NCI-H2196 treated with DMSO at 0.1 percent for 48 hours (cell line): ENCODE results near the gene PDXK.
"Not testable (repeated sequence)": the region's sequence is repeated elsewhere in the genome, so short reads cannot be mapped to it uniquely, and the experiment has no call there.

Source experiments
- DNase-seq: peaks from one replicate; lab custom pipeline; 2025; ENCODE audit not compliant: unreplicated experiment; lab: John Stamatoyannopoulos, UW

The PDXK gene

DNA sequence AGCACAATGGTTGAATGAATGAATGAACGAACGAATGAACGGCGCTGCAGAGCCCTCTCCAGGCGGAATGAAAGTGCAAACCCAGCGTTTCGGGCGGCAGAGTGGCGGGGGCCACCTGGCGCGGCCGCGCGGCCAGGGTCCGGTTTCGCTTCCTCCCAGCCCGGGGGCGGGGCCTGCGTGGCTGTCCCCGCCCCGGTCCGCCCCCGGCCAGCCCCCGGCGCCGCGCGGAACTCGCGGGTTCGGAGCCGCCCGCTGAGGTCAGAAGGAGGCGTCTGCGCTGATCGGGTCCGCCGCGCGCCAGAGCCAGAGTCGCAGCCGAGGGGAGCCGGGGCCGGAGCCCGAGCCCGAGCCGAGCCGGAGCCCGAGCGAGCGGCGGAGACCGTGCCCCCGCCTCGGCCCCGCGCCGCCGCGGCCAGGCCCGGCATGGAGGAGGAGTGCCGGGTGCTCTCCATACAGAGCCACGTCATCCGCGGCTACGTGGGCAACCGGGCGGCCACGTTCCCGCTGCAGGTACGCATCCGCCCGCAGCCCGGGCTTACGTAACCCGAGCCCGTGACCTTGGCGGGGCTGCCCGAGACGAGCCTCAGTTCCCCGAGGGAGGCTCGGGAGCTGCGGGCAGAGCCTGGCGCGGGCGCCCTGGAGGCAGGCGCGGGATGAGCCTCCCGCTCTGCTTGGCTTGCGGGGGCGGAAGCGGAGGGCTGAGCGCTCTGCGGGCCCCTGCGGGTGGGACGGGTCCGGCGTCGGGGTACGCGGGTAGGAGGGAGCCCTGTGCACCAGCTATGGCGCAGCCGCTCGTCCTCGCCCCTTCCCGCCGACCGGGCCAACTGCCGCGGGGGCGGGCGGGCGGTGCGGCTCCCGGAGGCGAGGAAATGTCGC lies at the start of gene PDXK:
Gene PDXK, plus strand, starts transcription at position 258 of the 876 bp plus-strand sequence. Its CDS starts 166 bp downstream, at position 424.
- DNase-seq, result peak; percentile 86

DNA sequence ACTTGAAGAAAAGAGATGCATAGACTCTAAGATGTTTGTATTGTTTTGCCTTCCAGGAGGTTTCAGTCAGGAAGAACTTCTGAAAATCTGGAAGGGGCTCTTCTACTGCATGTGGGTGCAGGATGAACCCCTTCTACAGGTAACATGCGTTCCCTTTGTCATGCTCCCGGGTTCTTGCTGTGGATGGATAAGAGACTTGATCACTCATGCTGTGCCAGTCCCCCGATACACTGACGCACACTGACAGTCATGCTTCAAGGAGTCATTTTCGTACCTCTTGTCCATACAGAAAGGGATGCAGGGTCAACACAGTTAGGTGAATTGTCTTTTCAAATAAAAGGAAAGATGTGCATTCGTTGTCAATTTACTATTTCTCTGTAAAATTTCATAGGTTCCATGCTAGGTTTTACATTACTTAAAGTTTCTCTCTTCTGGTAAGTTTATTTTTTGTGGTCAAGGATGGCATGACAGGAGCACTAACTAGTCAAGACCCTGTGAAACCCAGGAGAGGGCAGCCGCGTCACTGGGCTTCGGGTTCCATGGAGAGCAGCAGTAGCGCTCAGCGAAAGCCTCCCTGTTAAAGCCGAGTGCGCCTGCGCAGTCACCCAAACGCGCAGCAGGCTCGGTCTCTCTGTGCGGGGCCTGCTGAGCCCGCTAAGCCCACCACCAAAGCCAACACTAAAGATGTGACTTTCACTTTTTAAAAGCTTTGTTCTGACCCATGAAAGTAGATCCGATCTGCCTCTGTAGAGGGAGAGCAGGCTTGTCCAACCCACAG lies 48.9 kb upstream of the PDXK start:
- DNase-seq, result no peak

DNA sequence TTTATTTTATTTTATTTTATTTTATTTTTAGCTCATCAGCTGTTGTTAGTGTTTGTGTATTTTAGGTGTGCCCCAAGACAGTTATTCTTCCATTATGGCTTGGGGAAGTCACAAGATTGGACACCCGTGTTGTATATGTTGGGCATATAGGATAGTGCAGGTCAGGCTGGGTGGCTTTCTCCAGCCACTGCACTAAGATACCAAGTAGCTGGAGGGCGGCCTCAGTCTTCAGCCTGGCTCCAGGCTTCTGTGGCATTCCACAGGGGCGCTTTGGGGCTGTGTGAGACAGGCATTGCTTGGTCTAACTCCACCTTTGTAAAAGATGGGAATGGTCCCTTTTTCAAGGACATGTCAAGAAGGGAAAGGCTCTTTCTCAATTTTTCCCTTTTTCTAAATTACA lies 43.1 kb upstream of the PDXK start:
- no peak for DNase-seq

DNA sequence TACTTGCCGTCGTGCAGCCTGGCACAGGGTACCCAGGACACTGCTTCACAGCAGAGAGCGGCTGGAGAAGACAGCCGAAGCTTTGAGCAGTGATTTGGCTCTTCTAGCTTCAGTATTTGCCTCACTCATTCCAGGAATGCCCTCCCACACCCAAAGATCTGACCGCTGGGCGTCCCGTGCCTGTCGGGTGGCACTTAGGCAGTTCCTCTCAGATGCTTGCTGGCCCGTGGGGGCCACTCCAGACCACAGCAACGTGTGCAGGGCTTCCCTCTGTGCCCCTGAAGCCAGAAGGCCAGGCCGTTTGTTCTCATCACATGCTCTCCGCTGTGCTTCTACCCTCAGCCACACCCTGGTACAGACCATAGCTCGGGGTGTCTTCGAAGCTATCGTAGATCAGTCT lies 42.5 kb upstream of the PDXK start:
- no peak for DNase-seq

DNA sequence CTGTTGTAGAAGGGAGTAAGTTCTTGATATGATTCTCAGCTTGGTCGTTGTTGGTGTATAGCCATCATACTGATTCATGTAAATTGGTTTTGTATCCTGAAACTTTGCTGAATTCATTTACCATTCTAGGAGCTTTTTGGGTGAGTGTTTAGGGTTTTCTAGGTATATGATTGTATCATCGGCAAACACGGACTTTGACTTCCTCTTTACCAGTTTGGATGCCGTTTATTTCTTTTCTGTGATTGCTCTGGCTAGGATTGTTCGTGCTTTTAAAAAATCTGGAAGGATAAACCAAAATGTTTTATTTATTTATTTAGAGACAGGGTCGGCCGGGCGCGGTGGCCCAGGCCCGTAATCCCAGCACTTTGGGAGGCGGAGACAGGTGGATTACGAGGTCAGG lies 39.0 kb upstream of the PDXK start:
- DNase-seq, result no peak

DNA sequence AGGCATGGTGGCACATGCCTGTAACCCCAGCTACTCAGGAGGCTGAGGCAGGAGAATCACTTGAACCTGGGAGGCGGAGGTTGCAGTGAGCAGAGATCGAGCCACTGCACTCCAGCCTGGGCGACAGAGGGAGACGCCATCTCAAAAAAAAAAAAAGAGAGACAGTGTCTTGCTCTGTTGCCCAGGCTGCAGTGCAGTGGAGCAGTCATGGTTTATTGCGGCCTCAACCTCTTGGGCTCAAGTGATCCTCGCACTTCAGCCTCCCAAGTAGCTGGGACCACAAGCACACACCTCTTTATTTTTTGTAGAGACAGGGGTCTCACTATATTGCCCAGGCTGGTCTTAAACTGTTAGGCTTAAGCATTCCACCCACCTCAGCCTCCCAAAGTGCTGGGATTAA lies 38.5 kb upstream of the PDXK start:
- DNase-seq, result not testable (repeated sequence)

DNA sequence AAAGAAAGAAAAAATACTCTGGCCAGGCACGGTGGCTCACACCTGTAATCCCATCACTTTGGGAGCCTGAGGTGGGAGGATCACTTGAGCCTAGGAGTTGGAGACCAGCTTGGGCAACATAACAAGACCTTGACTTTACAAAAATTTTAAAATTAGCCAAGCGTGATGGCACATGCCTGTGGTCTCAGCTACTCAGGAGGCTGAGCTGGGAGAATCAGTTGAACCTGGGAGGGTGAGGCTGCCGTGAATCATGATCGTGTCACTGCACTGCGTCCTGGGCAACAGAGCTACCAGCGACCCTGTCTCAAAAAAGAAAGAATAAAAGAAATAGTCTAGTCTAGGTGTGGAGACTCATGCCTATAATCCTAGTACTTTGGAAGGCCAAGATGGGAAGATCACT lies 37.3 kb upstream of the PDXK start:
- no peak for DNase-seq

DNA sequence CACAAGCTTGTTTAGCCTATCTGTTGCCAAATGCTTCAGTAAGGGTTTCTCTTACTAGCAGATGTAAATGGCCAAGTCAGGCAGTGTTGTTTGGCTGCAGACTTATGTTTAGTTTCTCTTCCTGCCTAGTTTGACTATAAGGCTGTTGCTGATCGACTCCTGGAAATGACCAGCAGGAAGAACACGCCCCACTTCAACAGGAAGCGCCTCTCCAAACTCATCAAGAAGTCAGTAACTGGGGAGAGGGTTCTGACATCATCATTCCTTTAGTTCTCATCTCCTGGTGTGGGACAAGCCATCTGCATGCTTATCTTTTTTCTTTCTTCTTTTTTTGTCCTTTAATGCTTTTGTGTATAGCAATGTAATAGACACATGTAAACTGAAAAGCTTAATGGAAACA lies 34.5 kb upstream of the PDXK start:
- DNase-seq, result no peak

DNA sequence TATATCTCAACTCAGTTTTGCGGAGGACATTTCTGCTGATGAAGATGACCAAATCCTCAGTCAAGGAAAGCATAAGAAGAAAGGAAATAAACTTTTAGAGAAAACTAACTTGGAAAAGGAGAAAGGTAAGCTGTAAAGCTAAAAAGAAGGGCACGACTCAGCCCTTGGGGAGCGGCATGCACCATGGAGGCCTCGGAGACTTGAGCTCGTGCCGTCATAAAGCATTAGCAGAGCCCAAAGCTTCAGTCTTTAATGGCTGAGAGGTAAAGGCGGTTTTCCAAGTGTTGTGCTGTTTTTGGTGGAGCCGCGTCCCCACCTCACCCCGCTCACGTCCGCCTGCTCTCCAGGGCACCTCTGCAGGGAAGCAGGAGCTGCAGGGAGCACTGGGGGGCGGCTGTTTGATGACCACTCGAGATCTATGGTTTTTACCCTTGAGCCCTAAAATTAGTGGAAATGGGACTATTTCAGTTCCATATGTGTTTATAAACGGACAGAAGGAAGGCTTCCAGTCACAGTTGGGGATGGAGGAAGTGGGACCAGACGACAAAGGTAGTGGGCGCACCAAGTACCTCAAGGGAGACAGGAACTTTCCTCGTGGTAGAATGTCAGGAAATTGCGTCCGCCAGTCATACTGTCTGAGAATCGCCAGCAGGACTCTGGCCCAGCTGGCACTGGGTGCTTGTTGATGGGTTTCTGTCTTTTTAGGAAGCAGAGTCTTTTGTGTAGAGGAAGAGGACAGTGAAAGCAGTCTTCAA lies 31.9 kb upstream of the PDXK start:
- DNase-seq, result no peak

DNA sequence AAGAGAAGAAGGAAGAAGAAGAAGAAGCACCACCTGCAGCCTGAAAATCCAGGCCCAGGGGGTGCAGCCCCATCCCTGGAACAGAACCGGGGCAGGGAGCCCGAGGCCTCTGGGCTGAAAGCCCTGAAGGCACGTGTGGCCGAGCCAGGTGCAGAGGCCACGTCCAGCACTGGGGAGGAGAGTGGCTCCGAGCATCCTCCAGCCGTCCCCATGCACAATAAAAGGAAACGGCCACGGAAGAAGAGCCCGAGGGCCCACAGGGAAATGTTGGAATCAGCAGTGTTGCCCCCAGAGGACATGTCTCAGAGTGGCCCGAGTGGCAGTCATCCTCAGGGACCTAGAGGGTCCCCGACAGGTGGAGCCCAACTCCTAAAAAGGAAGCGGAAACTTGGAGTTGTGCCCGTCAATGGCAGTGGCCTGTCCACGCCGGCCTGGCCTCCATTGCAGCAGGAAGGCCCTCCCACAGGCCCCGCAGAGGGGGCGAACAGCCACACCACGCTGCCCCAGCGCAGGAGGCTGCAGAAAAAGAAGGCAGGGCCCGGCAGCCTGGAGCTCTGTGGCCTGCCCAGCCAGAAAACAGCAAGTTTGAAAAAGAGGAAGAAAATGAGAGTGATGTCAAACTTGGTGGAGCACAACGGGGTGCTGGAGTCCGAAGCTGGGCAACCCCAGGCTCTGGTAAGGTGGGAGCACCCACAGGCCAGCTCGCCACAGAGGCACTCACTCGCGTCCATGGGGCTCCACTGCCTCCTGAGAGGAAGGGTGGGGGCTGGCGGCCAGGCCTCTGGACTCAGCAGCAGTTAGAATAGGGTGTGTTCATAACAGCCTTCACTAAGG lies 31.1 kb upstream of the PDXK start:
- no peak for DNase-seq

DNA sequence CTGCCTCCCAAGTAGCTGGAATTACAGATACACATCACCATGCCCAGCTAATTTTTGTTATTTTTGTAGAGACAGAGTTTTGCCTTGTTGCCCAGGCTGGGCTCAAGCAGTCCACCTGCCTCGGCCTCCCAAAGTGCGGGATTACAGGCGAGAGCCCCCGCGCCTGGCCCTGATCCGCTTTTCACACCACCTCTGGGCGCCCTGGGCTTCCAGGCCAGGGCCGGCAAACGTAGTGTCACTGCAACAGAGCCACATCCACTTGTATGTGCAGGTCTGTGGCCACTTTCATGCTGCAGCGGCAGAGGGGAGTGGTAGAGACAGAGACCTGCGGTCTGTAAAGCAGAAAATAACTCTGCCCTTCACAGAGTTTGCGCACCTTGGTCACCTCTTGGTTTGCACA lies 30.0 kb upstream of the PDXK start:
- no peak for DNase-seq

DNA sequence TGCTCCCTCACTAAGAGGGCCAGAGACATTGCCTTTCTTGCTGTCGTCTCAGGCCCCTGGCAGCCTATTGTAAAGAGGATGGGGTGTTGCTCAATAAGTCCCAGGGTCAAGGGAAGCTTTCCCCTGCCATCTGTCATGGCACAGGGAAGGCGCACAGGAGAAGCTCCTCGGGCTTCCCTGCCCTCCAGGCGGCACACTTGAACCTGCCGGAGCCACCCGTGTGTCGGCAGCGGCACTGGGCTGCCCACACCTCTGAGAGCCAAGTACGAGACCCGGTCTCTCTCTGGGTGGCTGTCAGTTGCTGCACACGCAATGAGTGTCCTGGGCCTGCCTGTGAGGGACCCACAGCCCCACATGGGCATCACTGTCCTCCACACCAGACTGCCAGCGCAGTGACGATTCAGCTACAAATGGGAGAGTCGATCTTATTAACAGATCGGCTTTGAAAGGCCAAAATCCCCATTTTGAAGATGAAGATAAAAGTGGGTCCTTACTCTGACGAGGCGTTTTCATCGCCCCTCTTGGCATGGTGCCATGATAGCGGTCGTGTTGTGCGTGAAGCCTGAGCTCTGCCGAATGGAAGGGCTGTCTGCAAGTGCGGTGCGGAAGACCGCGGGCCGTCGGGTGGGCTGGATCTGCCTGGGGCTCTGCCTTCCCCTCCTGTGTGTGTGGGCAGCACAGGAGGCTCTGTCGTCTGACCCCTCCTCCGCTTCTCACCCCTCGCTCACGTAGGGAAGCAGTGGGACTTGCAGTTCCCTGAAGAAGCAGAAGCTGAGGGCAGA lies 29.2 kb upstream of the PDXK start:
- DNase-seq, result no peak

DNA sequence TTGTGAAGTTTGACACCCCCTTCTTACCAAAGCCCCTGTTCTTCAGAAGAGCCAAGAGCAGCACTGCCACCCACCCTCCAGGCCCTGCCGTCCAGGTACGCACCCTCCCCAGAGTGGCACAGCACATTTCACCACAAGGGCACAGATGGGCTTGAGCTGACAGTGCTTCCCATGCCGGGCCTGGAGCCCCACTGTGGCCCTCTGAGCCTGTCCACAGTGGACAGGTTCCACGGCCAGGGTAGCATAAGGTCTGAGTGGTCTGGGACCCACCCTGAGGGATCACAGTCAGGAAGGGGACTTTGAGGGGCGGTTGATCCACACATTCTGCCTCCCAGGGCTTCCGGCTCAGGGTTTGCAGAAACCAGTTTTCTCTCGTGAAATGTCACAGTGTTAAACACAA lies 28.6 kb upstream of the PDXK start:
- DNase-seq, result no peak

DNA sequence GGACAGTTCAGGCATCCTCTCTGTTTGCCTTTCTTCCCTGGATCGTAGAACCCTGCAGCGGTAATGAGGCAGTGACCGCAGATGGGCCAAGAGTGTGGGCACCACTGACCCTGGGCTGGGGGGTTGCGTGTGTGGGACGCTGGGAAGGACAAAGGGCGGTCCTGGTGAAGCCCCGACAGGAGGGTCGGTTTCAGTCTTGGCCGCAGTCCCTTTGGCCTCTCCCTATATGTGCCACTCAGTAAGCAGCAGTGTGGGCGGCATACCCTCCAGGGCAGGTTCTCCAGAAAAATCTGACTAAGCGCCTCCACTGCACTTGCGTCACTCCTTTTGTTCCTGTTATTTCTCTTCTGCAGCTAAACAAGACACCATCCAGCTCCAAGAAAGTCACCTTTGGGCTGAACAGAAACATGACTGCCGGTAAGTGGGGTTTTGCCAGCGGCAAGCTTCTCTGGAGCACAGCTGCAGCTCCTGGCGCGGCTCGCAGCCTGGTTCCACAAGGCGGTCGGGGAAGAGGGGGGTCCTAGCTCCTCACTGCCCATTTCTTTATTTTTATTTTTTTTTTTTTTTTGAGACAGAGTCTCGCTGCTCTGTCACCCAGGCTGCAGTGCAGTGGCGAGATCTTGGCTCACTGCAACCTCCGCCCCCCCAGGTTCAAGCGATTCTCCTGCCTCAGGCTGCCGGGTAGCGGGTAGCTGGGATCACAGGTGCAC lies 27.7 kb upstream of the PDXK start:
- no peak for DNase-seq

DNA sequence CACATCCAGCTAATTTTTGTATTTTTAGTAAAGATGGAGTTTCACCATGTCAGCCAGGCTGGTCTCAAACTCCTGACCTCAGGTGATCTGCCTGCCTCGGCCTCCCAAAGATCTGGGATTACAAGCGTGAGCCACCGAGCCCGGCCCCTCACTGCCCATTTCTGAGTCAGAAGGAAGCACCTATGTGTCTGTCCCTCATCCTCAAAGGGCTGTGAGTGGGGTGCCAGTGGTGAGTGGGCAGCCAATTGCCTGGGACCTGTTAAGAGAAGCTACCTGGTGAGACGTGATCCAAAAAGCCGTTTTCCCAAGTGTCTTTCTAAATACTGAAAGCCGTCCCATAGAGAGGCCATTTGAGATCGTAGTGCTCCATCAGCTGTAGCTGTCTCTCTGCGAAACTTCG lies 27.1 kb upstream of the PDXK start:
- no peak for DNase-seq

DNA sequence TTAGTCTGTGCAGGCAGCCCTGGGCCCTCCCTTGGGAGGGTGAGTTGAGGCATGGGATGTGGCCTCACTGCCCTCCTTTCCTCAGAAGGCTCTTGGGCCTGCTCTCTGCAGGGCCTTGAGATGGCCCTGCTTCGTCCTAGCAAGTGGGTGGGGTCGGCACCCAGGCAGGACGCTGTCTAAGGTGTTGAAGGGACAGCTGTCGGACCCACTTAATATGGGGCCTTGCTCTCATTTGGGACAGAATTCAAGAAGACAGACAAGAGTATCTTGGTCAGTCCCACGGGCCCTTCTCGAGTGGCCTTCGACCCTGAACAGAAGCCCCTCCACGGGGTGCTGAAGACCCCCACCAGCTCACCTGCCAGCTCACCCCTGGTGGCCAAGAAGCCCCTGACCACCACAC lies 26.0 kb upstream of the PDXK start:
- no peak for DNase-seq

DNA sequence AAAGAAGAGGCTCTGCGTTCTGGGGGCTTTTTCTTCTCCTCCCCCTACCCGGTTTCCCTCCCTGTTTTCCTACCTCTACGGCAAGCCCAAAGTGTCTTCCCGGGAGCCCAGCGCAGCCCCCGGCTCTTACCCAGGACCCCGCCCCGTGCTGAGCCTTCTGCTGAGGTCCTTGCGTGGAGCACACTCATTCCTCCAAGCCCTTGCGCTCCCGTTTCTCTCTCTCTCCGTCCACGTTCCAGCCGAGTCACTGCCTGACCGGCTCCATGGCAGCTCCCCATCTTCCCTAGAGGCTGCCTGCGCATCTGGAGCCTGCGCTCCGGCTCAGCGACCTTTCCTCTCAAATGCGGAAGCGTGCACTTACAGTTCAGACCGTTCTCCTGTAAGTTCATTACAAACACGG lies 24.9 kb upstream of the PDXK start:
- DNase-seq, result no peak

DNA sequence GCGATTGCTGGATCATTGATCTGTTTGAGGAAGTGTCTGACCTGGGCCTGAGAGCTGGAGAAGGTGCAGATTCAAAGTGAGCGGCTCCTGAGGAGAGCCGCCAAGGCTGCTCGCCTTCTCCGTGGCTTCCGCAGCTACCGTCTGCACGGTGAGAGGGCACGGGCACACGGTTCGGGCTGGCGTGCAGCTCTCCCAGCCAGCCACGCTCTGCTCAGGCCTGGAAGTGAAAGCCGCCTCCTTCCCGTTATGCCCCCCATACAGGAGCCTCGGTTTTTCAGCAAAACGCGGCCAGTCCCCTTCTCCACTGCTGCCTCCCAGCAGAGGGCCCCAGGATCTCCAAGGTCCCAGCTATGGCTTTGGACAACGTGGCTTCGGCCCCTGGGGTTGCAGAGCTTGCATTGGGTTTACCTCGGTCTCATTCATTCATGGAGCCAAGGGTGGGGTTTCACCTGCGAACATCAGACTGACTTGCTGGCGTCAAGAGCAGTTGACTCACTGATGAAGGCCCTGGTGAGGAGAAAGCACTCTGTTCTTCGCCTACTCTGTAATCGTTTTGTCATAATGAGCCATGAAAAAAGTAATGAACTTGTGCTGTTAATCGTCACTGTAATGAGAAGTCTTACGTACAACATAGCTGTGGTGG lies 24.4 kb upstream of the PDXK start:
- no peak for DNase-seq

DNA sequence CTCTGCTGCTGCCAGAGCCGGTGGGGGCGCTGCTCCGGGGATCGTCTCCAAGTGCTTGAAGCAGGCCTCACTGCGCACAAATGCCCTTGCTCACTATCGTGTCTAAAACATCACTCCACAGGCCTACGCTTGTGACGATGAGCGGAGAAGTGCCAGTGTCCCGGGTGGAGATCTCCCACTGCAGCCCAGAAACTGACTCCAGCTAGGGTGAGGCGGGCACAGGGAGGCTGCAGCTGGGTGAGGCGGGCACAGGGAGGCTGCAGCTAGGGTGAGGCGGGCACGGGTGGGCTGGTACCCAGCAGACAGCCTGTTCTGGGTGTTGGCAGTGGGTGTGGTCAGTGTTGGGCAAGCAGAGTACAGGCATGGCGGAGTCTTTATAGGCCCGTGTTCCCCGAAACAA lies 22.7 kb upstream of the PDXK start:
- no peak for DNase-seq
